GM06990 (cell line): ENCODE results near the gene GGNBP2.

ENCODE experiments used
- DNase-seq: peaks from one replicate; pipeline ENCODE4 v3.0.0-alpha.2; 2011; ENCODE audit not compliant: insufficient read length; ENCODE audit errors: extremely low read depth
- H3K27me3 ChIP-seq: replicated peaks from 2 replicates; pipeline ENCODE4 v1.6.0; 2011; ENCODE audit warnings: low read length; ENCODE audit not compliant: control insufficient read depth, insufficient read depth
- H3K36me3 ChIP-seq: 2 replicates; pipeline ENCODE4 v1.5.1; 2011; ENCODE audit warnings: low read length; ENCODE audit not compliant: control insufficient read depth, insufficient read depth
- H3K4me3 ChIP-seq: replicated peaks from 2 replicates; pipeline ENCODE4 v1.5.1; 2011; ENCODE audit warnings: low read depth, mild to moderate bottlenecking, control low read depth, low read length
- CTCF ChIP-seq: IDR thresholded peaks from 2 replicates; pipeline ENCODE4 v1.5.1; 2011; ENCODE audit warnings: low read length, control low read depth, mild to moderate bottlenecking, inconsistent platforms; ENCODE audit not compliant: insufficient read depth, poor library complexity, severe bottlenecking

The GGNBP2 gene, protein sequence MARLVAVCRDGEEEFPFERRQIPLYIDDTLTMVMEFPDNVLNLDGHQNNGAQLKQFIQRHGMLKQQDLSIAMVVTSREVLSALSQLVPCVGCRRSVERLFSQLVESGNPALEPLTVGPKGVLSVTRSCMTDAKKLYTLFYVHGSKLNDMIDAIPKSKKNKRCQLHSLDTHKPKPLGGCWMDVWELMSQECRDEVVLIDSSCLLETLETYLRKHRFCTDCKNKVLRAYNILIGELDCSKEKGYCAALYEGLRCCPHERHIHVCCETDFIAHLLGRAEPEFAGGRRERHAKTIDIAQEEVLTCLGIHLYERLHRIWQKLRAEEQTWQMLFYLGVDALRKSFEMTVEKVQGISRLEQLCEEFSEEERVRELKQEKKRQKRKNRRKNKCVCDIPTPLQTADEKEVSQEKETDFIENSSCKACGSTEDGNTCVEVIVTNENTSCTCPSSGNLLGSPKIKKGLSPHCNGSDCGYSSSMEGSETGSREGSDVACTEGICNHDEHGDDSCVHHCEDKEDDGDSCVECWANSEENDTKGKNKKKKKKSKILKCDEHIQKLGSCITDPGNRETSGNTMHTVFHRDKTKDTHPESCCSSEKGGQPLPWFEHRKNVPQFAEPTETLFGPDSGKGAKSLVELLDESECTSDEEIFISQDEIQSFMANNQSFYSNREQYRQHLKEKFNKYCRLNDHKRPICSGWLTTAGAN

DNA sequence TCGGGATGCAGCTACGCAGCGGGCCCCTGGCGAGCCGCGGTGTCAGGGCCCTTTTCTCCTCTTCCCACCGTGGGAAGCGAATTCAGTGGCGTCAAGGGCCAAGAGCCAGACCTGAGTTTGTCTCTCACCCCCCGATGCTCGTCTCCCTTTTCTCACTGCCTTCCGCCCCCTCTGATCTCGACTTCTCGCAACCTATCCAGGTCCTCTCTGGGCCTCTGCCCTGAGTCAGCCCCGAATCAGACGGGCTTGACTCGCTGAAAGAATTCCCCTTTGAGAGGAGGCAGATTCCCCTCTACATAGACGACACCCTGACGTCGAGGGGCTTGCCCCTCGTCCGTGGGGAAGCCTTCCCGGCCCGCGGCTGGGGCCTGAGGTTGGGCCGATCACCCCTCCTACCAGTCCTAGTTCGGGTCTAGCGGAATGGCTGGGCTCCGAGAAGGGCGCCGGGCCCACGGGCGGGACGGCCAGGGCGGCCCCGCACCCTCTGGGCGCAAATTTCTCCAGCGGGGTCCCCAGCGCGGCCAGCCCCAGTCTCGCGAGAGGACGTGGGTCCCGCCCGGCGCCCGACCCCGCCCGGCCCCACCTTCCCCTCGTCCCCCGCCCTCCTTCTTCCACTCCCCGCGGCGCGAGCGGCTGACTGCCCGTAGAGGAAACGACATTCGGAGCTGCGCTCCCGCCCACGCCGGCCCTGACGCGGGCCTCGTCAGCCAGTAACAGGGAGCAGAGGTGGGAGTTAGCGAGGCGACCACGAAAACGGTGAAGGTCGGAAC, at the start of gene GGNBP2:
Gene GGNBP2 (plus strand): TSS at position 613 of the 770 bp plus-strand sequence. CDS start 806 bp downstream, outside the sequence.
- no peak for TF ChIP-seq CTCF
- Histone ChIP-seq H3K27me3 (no peaks in the 10 kb centered on the region), H3K4me3 (peak within 1 kb of the TSS; percentile 81), H3K36me3 (no peaks in the 10 kb centered on the region)
- DNase-seq: peak; percentile 94

GRCh38 chr17:36495076-36495578, 49.6 kb upstream of the GGNBP2 start:
- H3K36me3 ChIP-seq: peaks cover 33% of the 10 kb centered on the region

DNA sequence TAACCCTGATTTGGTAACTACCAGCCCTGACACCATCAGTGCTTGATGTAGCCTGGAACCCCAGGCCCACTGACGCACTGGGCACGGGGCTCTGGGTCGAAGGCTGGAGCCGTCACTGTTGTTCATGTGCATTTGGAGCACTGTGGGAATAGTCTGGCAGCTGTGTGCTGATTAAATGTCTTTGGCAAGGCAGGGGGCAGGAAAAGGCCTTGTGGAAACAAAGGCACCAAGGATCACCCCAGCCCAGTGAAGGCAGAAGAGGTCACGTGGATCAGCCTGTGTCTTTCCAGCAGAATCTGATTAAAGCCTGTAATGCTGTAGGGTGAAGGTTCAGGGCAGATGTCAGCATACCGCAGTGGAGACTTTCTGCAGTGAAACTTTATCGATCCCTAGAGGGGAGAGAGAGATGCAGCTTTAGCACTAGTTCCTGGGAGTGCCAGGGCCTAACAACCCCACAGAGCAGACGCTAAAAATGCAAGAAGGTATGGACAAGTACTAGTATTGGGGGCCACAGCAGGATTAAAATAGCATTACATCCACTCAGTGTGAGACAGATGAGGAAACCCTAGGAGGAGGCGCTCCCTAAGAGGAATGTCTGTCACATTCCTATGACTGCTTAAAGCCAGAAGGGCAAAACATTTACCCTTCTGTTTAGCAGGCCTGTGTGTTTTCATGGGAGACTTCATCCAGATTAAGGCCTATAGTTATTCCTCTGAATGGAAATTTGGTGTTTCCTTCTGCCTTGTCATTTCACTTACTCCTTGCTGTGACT, 48.5 kb upstream of the GGNBP2 start:
- no peak for TF ChIP-seq CTCF
- Histone ChIP-seq H3K27me3 (no peaks in the 10 kb centered on the region), H3K4me3 (no peak overlapping the region), H3K36me3 (peaks cover 41% of the 10 kb centered on the region)
- DNase-seq: no peak

More at GRCh38 chr17:36495076-36495578, 49.6 kb upstream of the GGNBP2 start:
- Histone ChIP-seq H3K4me3 (no peak overlapping the region), H3K27me3 (no peaks in the 10 kb centered on the region)
- no peak for DNase-seq
- TF ChIP-seq CTCF: no peak

DNA sequence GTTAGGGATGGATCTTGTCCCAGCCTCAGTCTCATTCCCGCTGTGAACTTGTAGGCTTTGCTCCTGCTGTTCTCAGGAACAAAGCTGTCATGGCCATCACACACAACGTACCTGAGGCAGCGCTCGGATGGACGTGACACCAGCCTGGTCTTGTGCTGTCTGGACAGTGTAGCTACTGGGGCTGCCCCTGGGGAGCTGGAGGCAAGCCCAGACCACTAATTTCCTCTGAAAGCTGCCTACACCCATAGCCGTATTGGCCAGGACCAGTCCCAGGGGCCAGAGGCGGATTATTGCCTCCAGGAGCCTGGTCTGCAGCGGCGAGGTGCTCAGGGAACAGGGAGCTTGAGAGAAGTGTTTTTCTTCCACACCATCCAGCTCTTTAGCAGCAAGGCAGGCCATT, 46.6 kb upstream of the GGNBP2 start:
- peaks cover 42% of the 10 kb centered on the region for H3K36me3 ChIP-seq
- H3K27me3 ChIP-seq: no peaks in the 10 kb centered on the region

More for the DNA sequence above, 46.6 kb upstream of the GGNBP2 start:
- no peak for TF ChIP-seq CTCF
- H3K4me3 ChIP-seq: no peak overlapping the region
- no peak for DNase-seq
